Measurements from ENCODE around the gene TNKS1BP1. TPM values are rescaled to one million over a fixed set of nuclear protein-coding genes. Genes with fewer than 3 reads are reported as not detected.

The TNKS1BP1 gene
- total and polyA plus RNA-seq, 2 of the 8 experiments (the other 6 are each of a cell fraction or from before 2014, with no cell fraction given) = 50.0 to 122 TPM

GRCh38 chr11:57294225-57295131, 30.3 kb downstream of the TNKS1BP1 start:
- H3K9me3 ChIP-seq (ENCODE audit: insufficient read depth in 2 of 2, low read depth in 1 of 2, low read length in 1 of 2) = no peaks in the 10 kb centered on the region
- H3K4me2 ChIP-seq (ENCODE audit: insufficient read depth in 1 of 2, low read depth in 2 of 2, low read length in 2 of 2) = no peak overlapping the region
- no peak overlapping the region for H4K5ac ChIP-seq (ENCODE audit: insufficient read length, low read depth, low read length)
- H3K23me2 ChIP-seq (ENCODE audit: low read depth, low read length) = peaks cover 2% of the 10 kb centered on the region; the same call in 1 of the 2 replicates
- no peak overlapping the region for H3K23ac ChIP-seq (ENCODE audit: insufficient read length)
- ChIA-PET CTCF (ENCODE audit: partially characterized antibody) (interaction anchor here (0.6 to 3.0 kb wide), 9 partner anchors 8 to 454 kb away, joined by 3 to 13 read pairs (median 3); partner anchors contain the start of gene P2RX3), POLR2A (ENCODE audit: partially characterized antibody) (interaction anchor here (0.6 to 39.4 kb wide), 8 partner anchors 10 to 345 kb away, joined by 3 to 1279 read pairs (median 8); partner anchors contain the start of genes P2RX3, SSRP1 and TNKS1BP1)
- H3K18ac ChIP-seq (ENCODE audit: extremely low read depth, low read length) = no peak overlapping the region
- WGBS, 2 experiments (ENCODE audit: extremely low coverage in 1 of 2, insufficient coverage in 1 of 2, insufficient read length in 1 of 2, insufficient replicate concordance in 2 of 2, low coverage in 1 of 2, low lambda C conversion rate in 2 of 2, missing lambda C conversion rate in 1 of 2) = 85% methylated on average over 2 of the region's 2 CpGs; no CpG with 5 or more reads in 1 of the 2 experiments
- no peak overlapping the region for H2AK5ac ChIP-seq (ENCODE audit: low read depth, low read length)
- H2BK5ac ChIP-seq (ENCODE audit: low read depth, low read length) = no peak overlapping the region
- no peak overlapping the region for H2BK12ac ChIP-seq (ENCODE audit: low read depth, low read length)
- H3K27ac ChIP-seq (ENCODE audit: low read depth, low read length) = no peak overlapping the region
- peaks cover 0 to 5% (median 2%) of the 10 kb centered on the region in 4 experiments; a peak in 3 of 7 replicates for H3K4me1 ChIP-seq (replicated peaks in 1 of 4; ENCODE audit: control insufficient read depth in 3 of 4, insufficient read depth in 4 of 4, low read length in 3 of 4)
- H2BK20ac ChIP-seq (ENCODE audit: low read length) = no peak overlapping the region
- H2BK120ac ChIP-seq (replicated peaks; ENCODE audit: low read depth, low read length) = no peak overlapping the region
- no peak overlapping the region for H3K9ac ChIP-seq (replicated peaks in 1 of 4; ENCODE audit: extremely low read depth in 1 of 4, low read depth in 3 of 4, low read length in 3 of 4)
- peaks cover 3 to 13% (median 10%) of the 10 kb centered on the region in 4 experiments for H3K36me3 ChIP-seq (ENCODE audit: control insufficient read depth in 2 of 4, insufficient read depth in 4 of 4, low read length in 3 of 4)
- H3K79me1 ChIP-seq (ENCODE audit: low read depth, low read length) = no peaks in the 10 kb centered on the region
- no peak overlapping the region for H3K14ac ChIP-seq (ENCODE audit: insufficient read length)
- no peak for FAIRE-seq
- H4K91ac ChIP-seq (replicated peaks; ENCODE audit: insufficient read length, low read length) = no peak overlapping the region
- H4K8ac ChIP-seq (ENCODE audit: extremely low read depth, insufficient read depth, low read length) = no peak overlapping the region
- no peak overlapping the region for H3K56ac ChIP-seq (replicated peaks; ENCODE audit: insufficient read length, low read depth, low read length)
- H4K20me1 ChIP-seq (replicated peaks in 1 of 2; ENCODE audit: control insufficient read depth in 1 of 2, insufficient read depth in 2 of 2, low read length in 2 of 2) = peaks cover 0 to 2% of the 10 kb centered on the region in 2 experiments
- H2BK15ac ChIP-seq (ENCODE audit: low read length) = no peak overlapping the region
- no peaks in the 10 kb centered on the region for H3K27me3 ChIP-seq (replicated peaks in 1 of 4; ENCODE audit: control insufficient read depth in 3 of 4, extremely low read depth in 1 of 4, insufficient read depth in 3 of 4, low read length in 3 of 4)
- H2AFZ ChIP-seq (ENCODE audit: low read length) = no peak overlapping the region
- no peak overlapping the region for H3K4ac ChIP-seq (replicated peaks; ENCODE audit: insufficient read length, low read depth, low read length)
- H3K4me3 ChIP-seq (ENCODE audit: extremely low read depth in 1 of 4, insufficient read depth in 2 of 4, low read depth in 3 of 4, low read length in 4 of 4) = no peak overlapping the region
- DNase-seq (ENCODE audit: low read depth in 1 of 2, low spot score in 2 of 2) = no peak
- H3K79me2 ChIP-seq (ENCODE audit: control insufficient read depth in 1 of 2, insufficient read depth in 2 of 2, low read length in 2 of 2) = no peaks in the 10 kb centered on the region
- TF ChIP-seq BCL11A (IDR thresholded peaks at IDR 0.05; ENCODE audit: low read depth in 2 of 2, low read length in 2 of 2) (no peak), GABPA (IDR thresholded peaks at IDR 0.05; ENCODE audit: borderline replicate concordance, insufficient read depth, low read length) (no peak), MAX (IDR thresholded peaks at IDR 0.05) (no peak), ATF3 (IDR thresholded peaks at IDR 0.05; ENCODE audit: insufficient read depth, low read depth, low read length) (no peak), EZH2 (IDR thresholded peaks at IDR 0.05; ENCODE audit: low read depth, low read length, severe bottlenecking) (no peak), SIX5 (IDR thresholded peaks at IDR 0.05; ENCODE audit: low read depth, low read length) (no peak), JUN (IDR thresholded peaks at IDR 0.05; ENCODE audit: low read depth, low read length) (no peak), TCF12 (IDR thresholded peaks at IDR 0.05; ENCODE audit: low read depth, low read length) (no peak), ASH2L (IDR thresholded peaks at IDR 0.05; ENCODE audit: low read length) (no peak), KDM4A (IDR thresholded peaks at IDR 0.05; ENCODE audit: low read depth, low read length, severe bottlenecking) (no peak), TEAD4 (IDR thresholded peaks at IDR 0.05; ENCODE audit: low read depth, low read length) (no peak)
